Measurements from ENCODE around the gene CNIH1.

CNIH1 gene

DNA sequence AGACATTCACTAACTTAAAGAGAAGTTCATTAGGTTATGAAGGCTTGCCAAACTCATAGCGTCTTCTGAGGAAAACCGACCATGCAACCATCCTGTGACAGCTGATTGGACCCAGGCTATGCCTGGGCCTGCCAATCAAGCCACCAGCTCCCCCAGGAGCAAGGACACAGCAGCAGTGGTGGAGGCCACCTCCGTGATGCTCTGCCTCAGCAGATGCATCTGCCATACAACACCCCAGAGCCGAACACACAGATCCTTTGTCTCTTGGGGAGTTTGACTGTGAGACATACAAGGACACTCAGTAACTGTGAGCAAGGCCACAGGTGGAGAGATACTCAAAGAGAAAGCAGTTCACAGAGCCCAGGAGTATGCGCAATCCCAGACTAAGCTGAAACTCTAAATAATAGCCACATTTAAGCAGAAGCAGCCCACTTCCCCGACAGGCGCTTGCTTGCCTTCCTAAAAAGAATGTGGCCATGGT is 10.0 kb upstream of the CNIH1 start:
- Histone ChIP-seq H3K27me3 (ENCODE audit: insufficient read depth, poor library complexity, severe bottlenecking) (no peaks in the 10 kb centered on the region), H3K36me3 (ENCODE audit: low read depth) (no peaks in the 10 kb centered on the region), H3K27ac (ENCODE audit: poor library complexity, severe bottlenecking) (no peak overlapping the region), H3K9me3 (ENCODE audit: severe bottlenecking) (no peaks in the 10 kb centered on the region), H3K4me1 (ENCODE audit: insufficient read depth, poor library complexity, severe bottlenecking) (peaks cover 36% of the 10 kb centered on the region), H3K4me3 (ENCODE audit: severe bottlenecking) (no peak overlapping the region)
- ATAC-seq (ENCODE audit: low read depth) (no peak), DNase-seq (ENCODE audit: low spot score) (no peak)
- TF ChIP-seq, protein P1, sequence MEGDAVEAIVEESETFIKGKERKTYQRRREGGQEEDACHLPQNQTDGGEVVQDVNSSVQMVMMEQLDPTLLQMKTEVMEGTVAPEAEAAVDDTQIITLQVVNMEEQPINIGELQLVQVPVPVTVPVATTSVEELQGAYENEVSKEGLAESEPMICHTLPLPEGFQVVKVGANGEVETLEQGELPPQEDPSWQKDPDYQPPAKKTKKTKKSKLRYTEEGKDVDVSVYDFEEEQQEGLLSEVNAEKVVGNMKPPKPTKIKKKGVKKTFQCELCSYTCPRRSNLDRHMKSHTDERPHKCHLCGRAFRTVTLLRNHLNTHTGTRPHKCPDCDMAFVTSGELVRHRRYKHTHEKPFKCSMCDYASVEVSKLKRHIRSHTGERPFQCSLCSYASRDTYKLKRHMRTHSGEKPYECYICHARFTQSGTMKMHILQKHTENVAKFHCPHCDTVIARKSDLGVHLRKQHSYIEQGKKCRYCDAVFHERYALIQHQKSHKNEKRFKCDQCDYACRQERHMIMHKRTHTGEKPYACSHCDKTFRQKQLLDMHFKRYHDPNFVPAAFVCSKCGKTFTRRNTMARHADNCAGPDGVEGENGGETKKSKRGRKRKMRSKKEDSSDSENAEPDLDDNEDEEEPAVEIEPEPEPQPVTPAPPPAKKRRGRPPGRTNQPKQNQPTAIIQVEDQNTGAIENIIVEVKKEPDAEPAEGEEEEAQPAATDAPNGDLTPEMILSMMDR (IDR thresholded peaks at IDR 0.05; ENCODE audit: poor library complexity, severe bottlenecking) = no peak

DNA sequence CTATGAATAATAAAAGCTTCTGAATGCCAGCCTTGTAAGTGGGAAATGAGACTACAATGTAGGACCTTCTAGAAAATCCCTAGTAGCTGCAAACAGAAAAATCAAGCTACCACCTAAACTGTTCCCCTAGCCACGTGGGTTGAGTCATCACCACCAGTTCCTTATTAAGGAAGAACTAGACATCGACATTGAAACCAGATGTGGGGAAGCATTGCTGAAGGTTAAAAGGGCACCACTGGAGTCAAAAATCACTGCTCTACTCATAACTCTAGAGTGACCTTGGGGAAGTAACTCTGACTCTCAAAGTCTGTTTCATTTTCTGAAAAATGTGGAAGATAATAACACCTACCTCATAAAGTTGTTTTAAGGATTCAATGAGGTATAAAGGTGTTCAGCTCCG is 9.4 kb upstream of the CNIH1 start:
- TF ChIP-seq, protein P1 (IDR thresholded peaks at IDR 0.05; ENCODE audit: poor library complexity, severe bottlenecking) = no peak
- Histone ChIP-seq H3K27me3 (ENCODE audit: insufficient read depth, poor library complexity, severe bottlenecking) (no peaks in the 10 kb centered on the region), H3K27ac (ENCODE audit: poor library complexity, severe bottlenecking) (no peak overlapping the region), H3K4me3 (ENCODE audit: severe bottlenecking) (no peak overlapping the region), H3K36me3 (ENCODE audit: low read depth) (no peaks in the 10 kb centered on the region), H3K4me1 (ENCODE audit: insufficient read depth, poor library complexity, severe bottlenecking) (peaks cover 42% of the 10 kb centered on the region), H3K9me3 (ENCODE audit: severe bottlenecking) (no peaks in the 10 kb centered on the region)
- ATAC-seq (ENCODE audit: low read depth) (no peak), DNase-seq (ENCODE audit: low spot score) (no peak)

DNA sequence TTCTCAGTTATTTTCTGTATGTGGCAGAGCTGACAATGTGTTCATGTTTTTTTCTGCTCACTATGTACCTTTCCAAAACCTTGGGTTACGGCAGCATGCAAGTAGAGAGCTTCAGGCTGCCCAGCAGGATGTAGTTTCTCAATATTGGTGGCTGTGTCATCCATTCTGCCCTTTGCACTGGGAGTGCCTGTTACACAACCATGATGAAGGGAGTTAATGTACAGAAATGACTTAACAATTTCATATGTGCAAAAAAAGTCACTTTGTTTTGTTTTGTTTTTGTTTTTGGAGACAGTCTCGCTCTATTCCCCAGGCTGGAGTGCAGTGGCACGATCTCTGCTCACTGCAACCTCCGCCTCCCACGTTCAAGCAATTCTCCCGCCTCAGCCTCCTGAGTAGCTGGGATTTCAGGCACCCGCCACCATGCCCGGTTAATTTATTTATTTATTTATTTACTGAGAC is 6.1 kb upstream of the CNIH1 start:
- DNase-seq (ENCODE audit: low spot score) (peak; percentile 75), ATAC-seq (ENCODE audit: low read depth) (peak; percentile 90)
- no peak overlapping the region for H3K4me3 ChIP-seq (ENCODE audit: severe bottlenecking)
- peak overlapping the region; percentile 78 for H3K27ac ChIP-seq (ENCODE audit: poor library complexity, severe bottlenecking)
- H3K9me3 ChIP-seq (ENCODE audit: severe bottlenecking) = no peaks in the 10 kb centered on the region
- TF ChIP-seq, protein P1 (IDR thresholded peaks at IDR 0.05; ENCODE audit: poor library complexity, severe bottlenecking) = no peak
- H3K36me3 ChIP-seq (ENCODE audit: low read depth) = no peaks in the 10 kb centered on the region
- peaks cover 32% of the 10 kb centered on the region for H3K4me1 ChIP-seq (ENCODE audit: insufficient read depth, poor library complexity, severe bottlenecking)
- no peaks in the 10 kb centered on the region for H3K27me3 ChIP-seq (ENCODE audit: insufficient read depth, poor library complexity, severe bottlenecking)

DNA sequence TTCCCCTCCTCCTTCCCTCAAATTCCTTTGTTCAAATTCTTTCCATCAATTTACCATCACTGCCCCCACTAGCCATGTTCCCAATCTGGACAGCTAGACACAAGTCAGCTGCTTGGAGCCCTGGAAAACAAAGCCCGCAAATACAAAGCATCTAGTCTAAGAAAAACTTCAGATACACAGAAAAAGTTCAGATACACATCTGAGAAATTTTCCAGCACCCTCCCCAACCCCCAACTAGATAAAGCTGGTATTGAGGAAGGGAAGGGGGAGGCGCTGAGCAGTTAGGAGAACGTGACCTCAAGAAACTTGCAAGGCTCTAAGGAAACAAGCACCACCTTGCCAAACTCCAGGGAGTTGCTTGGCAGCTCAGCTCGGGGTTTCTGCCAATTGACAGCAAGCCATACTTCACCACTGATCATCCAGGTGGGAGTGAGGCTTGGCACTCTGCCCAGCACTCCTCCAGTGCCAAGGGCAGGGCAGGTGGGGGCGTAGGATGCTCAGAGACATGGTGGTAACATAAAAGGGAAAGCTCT is 5.1 kb upstream of the CNIH1 start:
- Histone ChIP-seq H3K27ac (ENCODE audit: poor library complexity, severe bottlenecking) (peak overlapping the region; percentile 78), H3K36me3 (ENCODE audit: low read depth) (no peaks in the 10 kb centered on the region), H3K27me3 (ENCODE audit: insufficient read depth, poor library complexity, severe bottlenecking) (no peaks in the 10 kb centered on the region), H3K4me1 (ENCODE audit: insufficient read depth, poor library complexity, severe bottlenecking) (peaks cover 39% of the 10 kb centered on the region), H3K9me3 (ENCODE audit: severe bottlenecking) (no peaks in the 10 kb centered on the region), H3K4me3 (ENCODE audit: severe bottlenecking) (no peak overlapping the region)
- DNase-seq (ENCODE audit: low spot score) (peak; percentile 84), ATAC-seq (ENCODE audit: low read depth) (peak; percentile 63)
- TF ChIP-seq, protein P1 (IDR thresholded peaks at IDR 0.05; ENCODE audit: poor library complexity, severe bottlenecking) = no peak

DNA sequence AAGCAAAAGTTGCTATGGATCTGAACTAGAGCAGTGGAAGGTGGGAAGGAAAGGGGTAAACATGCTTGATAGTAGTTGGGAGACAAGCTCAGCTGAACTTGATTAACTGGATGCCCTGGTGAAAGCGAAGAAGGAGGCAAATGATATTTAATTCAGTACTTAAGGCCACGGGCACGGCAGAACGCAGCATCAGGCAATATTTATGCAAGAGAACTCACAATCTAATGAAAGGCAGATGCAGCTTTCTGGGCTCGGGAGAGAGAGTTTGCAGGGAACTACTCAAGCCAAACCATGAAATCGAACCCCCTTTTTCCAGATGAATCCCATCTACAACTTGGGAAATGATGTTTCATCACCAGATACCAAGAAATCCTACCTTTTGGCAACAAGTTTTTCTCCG is 3.5 kb upstream of the CNIH1 start:
- Histone ChIP-seq H3K27me3 (ENCODE audit: insufficient read depth, poor library complexity, severe bottlenecking) (no peaks in the 10 kb centered on the region), H3K9me3 (ENCODE audit: severe bottlenecking) (no peaks in the 10 kb centered on the region), H3K27ac (ENCODE audit: poor library complexity, severe bottlenecking) (no peak overlapping the region), H3K36me3 (ENCODE audit: low read depth) (peaks cover 6% of the 10 kb centered on the region), H3K4me3 (ENCODE audit: severe bottlenecking) (no peak overlapping the region), H3K4me1 (ENCODE audit: insufficient read depth, poor library complexity, severe bottlenecking) (peaks cover 38% of the 10 kb centered on the region)
- TF ChIP-seq, protein P1 (IDR thresholded peaks at IDR 0.05; ENCODE audit: poor library complexity, severe bottlenecking) = no peak
- no peak for DNase-seq (ENCODE audit: low spot score)
- no peak for ATAC-seq (ENCODE audit: low read depth)

Data from RWPE2 (cell line).